ENCODE results near the gene AVPR2. TPM values are rescaled to one million over a fixed set of nuclear protein-coding genes. Genes with fewer than 3 reads are reported as not detected.

The AVPR2 gene
- total and polyA plus RNA-seq, 9 of the 15 experiments (the other 6 are each of a cell fraction or from before 2014, with no cell fraction given), result not detected

GRCh38 chrX:153875391-153876111 lies 28.9 kb upstream of the AVPR2 start (continued):
- TF ChIP-seq CUX1 (CRISPR knock-in tag; IDR thresholded peaks at IDR 0.05) (peak; percentile 58; the same call in 1 of the 2 replicates), HMGXB4 (CRISPR knock-in tag; IDR thresholded peaks at IDR 0.05) (peak; percentile 99), PATZ1 (CRISPR knock-in tag; IDR thresholded peaks at IDR 0.05; ENCODE audit: borderline replicate concordance) (no peak), RBM25 (IDR thresholded peaks at IDR 0.05; ENCODE audit: low read depth, low read length, severe bottlenecking) (no peak), XRCC5 (IDR thresholded peaks at IDR 0.05; ENCODE audit: low read depth, low read length) (0 out of 2 replicates have a peak, but pooled peaks have one; percentile 56), NKRF (IDR thresholded peaks at IDR 0.05; ENCODE audit: borderline replicate concordance) (peak; percentile 91), THRAP3 (IDR thresholded peaks at IDR 0.05; ENCODE audit: borderline replicate concordance) (no peak), ZNF644 (tag; IDR thresholded peaks at IDR 0.05; ENCODE audit: low read depth) (peak; percentile 94), ZNF431 (CRISPR knock-in tag; IDR thresholded peaks at IDR 0.05) (peak; percentile 87), TARDBP (IDR thresholded peaks at IDR 0.05) (peak; percentile 70; the same call in 1 of the 2 replicates), GABPB1 (CRISPR knock-in tag; IDR thresholded peaks at IDR 0.05) (peak; percentile 92), ZNF282 (CRISPR knock-in tag; IDR thresholded peaks at IDR 0.05) (peak; percentile 98)

Measured in K562 (cell line).